ENCODE results near the gene SEMA4C.

- TF ChIP-seq, protein P1, sequence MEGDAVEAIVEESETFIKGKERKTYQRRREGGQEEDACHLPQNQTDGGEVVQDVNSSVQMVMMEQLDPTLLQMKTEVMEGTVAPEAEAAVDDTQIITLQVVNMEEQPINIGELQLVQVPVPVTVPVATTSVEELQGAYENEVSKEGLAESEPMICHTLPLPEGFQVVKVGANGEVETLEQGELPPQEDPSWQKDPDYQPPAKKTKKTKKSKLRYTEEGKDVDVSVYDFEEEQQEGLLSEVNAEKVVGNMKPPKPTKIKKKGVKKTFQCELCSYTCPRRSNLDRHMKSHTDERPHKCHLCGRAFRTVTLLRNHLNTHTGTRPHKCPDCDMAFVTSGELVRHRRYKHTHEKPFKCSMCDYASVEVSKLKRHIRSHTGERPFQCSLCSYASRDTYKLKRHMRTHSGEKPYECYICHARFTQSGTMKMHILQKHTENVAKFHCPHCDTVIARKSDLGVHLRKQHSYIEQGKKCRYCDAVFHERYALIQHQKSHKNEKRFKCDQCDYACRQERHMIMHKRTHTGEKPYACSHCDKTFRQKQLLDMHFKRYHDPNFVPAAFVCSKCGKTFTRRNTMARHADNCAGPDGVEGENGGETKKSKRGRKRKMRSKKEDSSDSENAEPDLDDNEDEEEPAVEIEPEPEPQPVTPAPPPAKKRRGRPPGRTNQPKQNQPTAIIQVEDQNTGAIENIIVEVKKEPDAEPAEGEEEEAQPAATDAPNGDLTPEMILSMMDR (IDR thresholded peaks at IDR 0.05), result no peak
- TF ChIP-seq, protein P2, sequence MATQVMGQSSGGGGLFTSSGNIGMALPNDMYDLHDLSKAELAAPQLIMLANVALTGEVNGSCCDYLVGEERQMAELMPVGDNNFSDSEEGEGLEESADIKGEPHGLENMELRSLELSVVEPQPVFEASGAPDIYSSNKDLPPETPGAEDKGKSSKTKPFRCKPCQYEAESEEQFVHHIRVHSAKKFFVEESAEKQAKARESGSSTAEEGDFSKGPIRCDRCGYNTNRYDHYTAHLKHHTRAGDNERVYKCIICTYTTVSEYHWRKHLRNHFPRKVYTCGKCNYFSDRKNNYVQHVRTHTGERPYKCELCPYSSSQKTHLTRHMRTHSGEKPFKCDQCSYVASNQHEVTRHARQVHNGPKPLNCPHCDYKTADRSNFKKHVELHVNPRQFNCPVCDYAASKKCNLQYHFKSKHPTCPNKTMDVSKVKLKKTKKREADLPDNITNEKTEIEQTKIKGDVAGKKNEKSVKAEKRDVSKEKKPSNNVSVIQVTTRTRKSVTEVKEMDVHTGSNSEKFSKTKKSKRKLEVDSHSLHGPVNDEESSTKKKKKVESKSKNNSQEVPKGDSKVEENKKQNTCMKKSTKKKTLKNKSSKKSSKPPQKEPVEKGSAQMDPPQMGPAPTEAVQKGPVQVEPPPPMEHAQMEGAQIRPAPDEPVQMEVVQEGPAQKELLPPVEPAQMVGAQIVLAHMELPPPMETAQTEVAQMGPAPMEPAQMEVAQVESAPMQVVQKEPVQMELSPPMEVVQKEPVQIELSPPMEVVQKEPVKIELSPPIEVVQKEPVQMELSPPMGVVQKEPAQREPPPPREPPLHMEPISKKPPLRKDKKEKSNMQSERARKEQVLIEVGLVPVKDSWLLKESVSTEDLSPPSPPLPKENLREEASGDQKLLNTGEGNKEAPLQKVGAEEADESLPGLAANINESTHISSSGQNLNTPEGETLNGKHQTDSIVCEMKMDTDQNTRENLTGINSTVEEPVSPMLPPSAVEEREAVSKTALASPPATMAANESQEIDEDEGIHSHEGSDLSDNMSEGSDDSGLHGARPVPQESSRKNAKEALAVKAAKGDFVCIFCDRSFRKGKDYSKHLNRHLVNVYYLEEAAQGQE (IDR thresholded peaks at IDR 0.05; ENCODE audit: insufficient read depth in 1 of 2, low read depth in 2 of 2, low read length in 1 of 2), result no peak
Observed at GRCh38 chr2:96898135-96898505, 28.2 kb upstream of the SEMA4C start.
